Liver (tissue), 9 donors: Measurements from ENCODE around the gene GFRA1. TPM values are rescaled to one million over a fixed set of nuclear protein-coding genes. Genes with fewer than 3 reads are reported as not detected.

Source experiments
- DNase-seq: peaks from one replicate; pipeline ENCODE4 v3.0.0-alpha.2; 2017; ENCODE audit warnings: low spot score
- H3K27ac ChIP-seq, 2 donors: one replicate each; pipeline ENCODE4 v1.7.0; 2013; ENCODE audit warnings: inconsistent platforms in 2 of 2, low read length in 2 of 2, control low read depth in 1 of 2, low read depth in 1 of 2, mild to moderate bottlenecking in 1 of 2
- H3K27me3 ChIP-seq, 4 donors: one replicate each; pipeline versions ENCODE4 v1.6.1 to v1.7.0; 2013; ENCODE audit warnings: low read length in 3 of 4, inconsistent platforms in 1 of 4, mild to moderate bottlenecking in 1 of 4, moderate library complexity in 1 of 4; ENCODE audit not compliant: control insufficient read depth in 4 of 4, insufficient read depth in 4 of 4
- H3K36me3 ChIP-seq, 4 donors: one replicate each; pipeline versions ENCODE4 v1.6.1 to v1.7.0; 2013; ENCODE audit warnings: low read length in 3 of 4, mild to moderate bottlenecking in 3 of 4, low read depth in 1 of 4, moderate library complexity in 1 of 4; ENCODE audit not compliant: control insufficient read depth in 4 of 4, insufficient read depth in 3 of 4
- H3K4me1 ChIP-seq, 4 donors: one replicate each; pipeline versions ENCODE4 v1.6.1 to v1.7.0; 2013; ENCODE audit warnings: low read length in 3 of 4, mild to moderate bottlenecking in 3 of 4, moderate library complexity in 1 of 4; ENCODE audit not compliant: control insufficient read depth in 4 of 4, insufficient read depth in 4 of 4
- H3K4me3 ChIP-seq, 3 donors: one replicate each; pipeline versions ENCODE4 v1.6.1 to v1.7.0; 2013; ENCODE audit warnings: low read length in 3 of 3, control low read depth in 1 of 3, low read depth in 1 of 3, mild to moderate bottlenecking in 1 of 3
- H3K9ac ChIP-seq, 2 donors: one replicate each; pipeline ENCODE4 v1.7.0; 2013; ENCODE audit warnings: low read length in 2 of 2, mild to moderate bottlenecking in 2 of 2, moderate library complexity in 2 of 2, control low read depth in 1 of 2, low read depth in 1 of 2
- H3K9me3 ChIP-seq, 4 donors: one replicate each; pipeline versions ENCODE4 v1.6.1 to v1.7.0; 2013; ENCODE audit warnings: low read length in 3 of 4; ENCODE audit not compliant: control insufficient read depth in 4 of 4
- ATF3 ChIP-seq: IDR thresholded peaks from 2 replicates; pipeline ENCODE4 v1.6.1; 2016; ENCODE audit warnings: antibody characterized with exemption
- CTCF ChIP-seq: fragments of 150-350 bp; IDR thresholded peaks from 2 replicates; pipeline ENCODE4 v1.5.1; 2017; ENCODE audit warnings: improper control_type of control experiment, low read depth, low read length; ENCODE audit not compliant: missing input control
- EGR1 ChIP-seq, 2 donors: IDR thresholded peaks; 2 replicates each; pipeline ENCODE4 v1.6.1; 2016 to 2018; ENCODE audit warnings: antibody characterized with exemption in 2 of 2, low read depth in 2 of 2
- FOXA1 ChIP-seq: IDR thresholded peaks from 2 replicates; pipeline ENCODE4 v1.6.1; 2016; ENCODE audit warnings: antibody characterized with exemption
- FOXA2 ChIP-seq: IDR thresholded peaks from 2 replicates; pipeline ENCODE4 v1.6.1; 2016; ENCODE audit warnings: antibody characterized with exemption
- GABPA ChIP-seq, 2 donors: IDR thresholded peaks in 1 of 2; conservative IDR thresholded peaks in 1 of 2; 2 replicates each; pipeline ENCODE4 v1.6.1; 2016; ENCODE audit warnings: antibody characterized with exemption in 2 of 2, mild to moderate bottlenecking in 1 of 2, moderate library complexity in 1 of 2
- HNF4A ChIP-seq, 2 donors: conservative IDR thresholded peaks; 2 replicates each; pipeline ENCODE4 v1.6.1; 2016; ENCODE audit warnings: antibody characterized with exemption in 2 of 2, mild to moderate bottlenecking in 2 of 2
- HNF4G ChIP-seq: IDR thresholded peaks from 2 replicates; pipeline ENCODE4 v1.6.1; 2016; ENCODE audit warnings: antibody characterized with exemption
- JUND ChIP-seq, 2 donors: IDR thresholded peaks; 2 replicates each; pipeline ENCODE4 v1.6.1; 2016; ENCODE audit warnings: antibody characterized with exemption in 2 of 2
- RAD21 ChIP-seq, 2 donors: IDR thresholded peaks; 2 replicates each; pipeline ENCODE4 v1.6.1; 2016; ENCODE audit warnings: antibody characterized with exemption in 2 of 2, mild to moderate bottlenecking in 2 of 2
- REST ChIP-seq: IDR thresholded peaks from 2 replicates; pipeline ENCODE4 v1.6.1; 2016; ENCODE audit warnings: antibody characterized with exemption, mild to moderate bottlenecking
- RXRA ChIP-seq, 2 donors: IDR thresholded peaks; 2 replicates each; pipeline ENCODE4 v1.6.1; 2017 to 2018; ENCODE audit warnings: antibody characterized with exemption in 2 of 2, mild to moderate bottlenecking in 1 of 2
- SP1 ChIP-seq: IDR thresholded peaks from 2 replicates; pipeline ENCODE4 v1.6.1; 2018; ENCODE audit warnings: antibody characterized with exemption, mild to moderate bottlenecking
- TAF1 ChIP-seq: conservative IDR thresholded peaks from 2 replicates; pipeline ENCODE4 v1.6.1; 2016; ENCODE audit warnings: antibody characterized with exemption, mild to moderate bottlenecking
- YY1 ChIP-seq: IDR thresholded peaks from 2 replicates; pipeline ENCODE4 v1.6.1; 2016; ENCODE audit warnings: antibody characterized with exemption, mild to moderate bottlenecking
- WGBS: extraction: QIAGEN DNeasy Blood & Tissue Kit; methylation state at CpG from one replicate; pipeline ENCODE4 v1.1.7; 2013; 5-methylcytosine and 5-hydroxymethylcytosine counted together
- polyA plus RNA-seq, 2 donors: library from polyadenylated mRNA; stranded (reverse) in 1 of 2; unstranded in 1 of 2; fragments of 200-250 nt in 1 of 2; fragments of >200 nt in 1 of 2; fragmentation: Nextera tagmentation in 1 of 2; extraction: Ambion mirVana in 1 of 2; gene quantifications; one replicate each; pipeline versions ENCODE4 v1.2.1 to v1.2.3, GENCODE V29; 2013 to 2015
- total RNA-seq, 2 donors: library from RNA; depleted of rRNA; stranded (reverse); fragments of >200 nt; gene quantifications; one replicate each; pipeline ENCODE4 v1.2.3, GENCODE V29; 2014
- TF ChIP-seq, protein P1 (sequence below): IDR thresholded peaks from 2 replicates; pipeline ENCODE4 v1.6.1; 2016; ENCODE audit warnings: antibody characterized with exemption
- donor health status: healthy.
- donor health status: healthy.
- donor health status: healthy.
- donor health status: healthy.
- donor health status: healthy.

GFRA1 gene
- total and polyA plus RNA-seq, 4 donors = 14.2 to 53.6 (median 17.8) TPM

DNA sequence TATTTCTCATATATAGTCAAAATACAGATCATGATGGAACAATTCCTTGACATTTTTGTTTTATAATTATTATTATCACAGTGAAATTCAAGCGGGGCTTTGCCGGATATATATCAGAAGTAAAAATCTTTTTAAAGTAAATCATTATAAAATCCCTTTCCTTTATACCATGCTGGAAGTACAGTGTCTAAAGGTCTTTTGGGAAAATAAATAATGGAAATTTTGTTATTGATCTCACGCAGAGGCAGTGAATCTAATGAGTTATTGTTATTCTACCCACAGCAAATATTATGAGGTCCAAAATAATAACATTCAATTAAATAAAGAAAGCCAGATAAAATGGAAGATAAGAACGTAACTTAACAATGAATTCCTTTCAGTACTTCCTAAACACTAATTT, 33.8 kb downstream of the GFRA1 start:
- Histone ChIP-seq H3K9me3 (no peaks in the 10 kb centered on the region), H3K9ac (no peak overlapping the region), H3K27me3 (no peaks in the 10 kb centered on the region), H3K4me1 (peaks cover 0 to 31% (median 12%) of the 10 kb centered on the region in 4 donors), H3K27ac (no peak overlapping the region), H3K4me3 (no peak overlapping the region), H3K36me3 (no peaks in the 10 kb centered on the region)
- DNase-seq = no peak
- TF ChIP-seq HNF4A (conservative IDR thresholded peaks at IDR 0.05) (peak; percentile 38 to 62), REST (peak; percentile 9), ATF3 (no peak), YY1 (peak; percentile 16), HNF4G (no peak), RAD21 (IDR thresholded peaks at IDR 0.05) (no peak), TAF1 (no peak), SP1 (peak; percentile 20), JUND (IDR thresholded peaks at IDR 0.05) (no peak)
- TF ChIP-seq, protein P1, sequence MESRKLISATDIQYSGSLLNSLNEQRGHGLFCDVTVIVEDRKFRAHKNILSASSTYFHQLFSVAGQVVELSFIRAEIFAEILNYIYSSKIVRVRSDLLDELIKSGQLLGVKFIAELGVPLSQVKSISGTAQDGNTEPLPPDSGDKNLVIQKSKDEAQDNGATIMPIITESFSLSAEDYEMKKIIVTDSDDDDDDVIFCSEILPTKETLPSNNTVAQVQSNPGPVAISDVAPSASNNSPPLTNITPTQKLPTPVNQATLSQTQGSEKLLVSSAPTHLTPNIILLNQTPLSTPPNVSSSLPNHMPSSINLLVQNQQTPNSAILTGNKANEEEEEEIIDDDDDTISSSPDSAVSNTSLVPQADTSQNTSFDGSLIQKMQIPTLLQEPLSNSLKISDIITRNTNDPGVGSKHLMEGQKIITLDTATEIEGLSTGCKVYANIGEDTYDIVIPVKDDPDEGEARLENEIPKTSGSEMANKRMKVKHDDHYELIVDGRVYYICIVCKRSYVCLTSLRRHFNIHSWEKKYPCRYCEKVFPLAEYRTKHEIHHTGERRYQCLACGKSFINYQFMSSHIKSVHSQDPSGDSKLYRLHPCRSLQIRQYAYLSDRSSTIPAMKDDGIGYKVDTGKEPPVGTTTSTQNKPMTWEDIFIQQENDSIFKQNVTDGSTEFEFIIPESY = no peak
- 34% methylated on average over 4 of the region's 4 CpGs for WGBS

- no peak overlapping the region for H3K9ac ChIP-seq
- H3K27ac ChIP-seq = no peak overlapping the region
- no peaks in the 10 kb centered on the region for H3K36me3 ChIP-seq
- TF ChIP-seq ATF3 = no peak
- no peak for TF ChIP-seq GABPA (IDR thresholded peaks at IDR 0.05 in 1 of 2, conservative IDR thresholded peaks at IDR 0.05 in 1 of 2)
- TF ChIP-seq RXRA (IDR thresholded peaks at IDR 0.05) = no peak
- no peak for TF ChIP-seq CTCF
- no peak for TF ChIP-seq JUND (IDR thresholded peaks at IDR 0.05)
- no peak for TF ChIP-seq FOXA2
- no peak for TF ChIP-seq FOXA1
- TF ChIP-seq EGR1 (IDR thresholded peaks at IDR 0.05; ENCODE audit: low read depth in 2 of 2) = no peak
- no peak overlapping the region for H3K4me3 ChIP-seq
- 75% methylated on average over 15 of the region's 15 CpGs for WGBS
- no peaks in the 10 kb centered on the region for H3K27me3 ChIP-seq
- DNase-seq = no peak
- no peaks in the 10 kb centered on the region for H3K9me3 ChIP-seq
- H3K4me1 ChIP-seq = peaks cover 0 to 34% (median 12%) of the 10 kb centered on the region in 4 donors
Observed at GRCh38 chr10:116237970-116238369, 35.0 kb downstream of the GFRA1 start.
